ENCODE measurements around the gene OBSL1. TPM values are rescaled to one million over a fixed set of nuclear protein-coding genes. Genes with fewer than 3 reads are reported as not detected.

Gene OBSL1
- total and polyA plus RNA-seq, 2 of the 4 experiments (the other 2 are of a cell fraction): 21.5 to 51.2 TPM

- Histone ChIP-seq H4K5ac (ENCODE audit: low read depth, low read length) (no peak overlapping the region), H2AFZ (replicated peaks; ENCODE audit: low read length, poor library complexity) (peak overlapping the region; percentile 3), H3K23ac (ENCODE audit: low read depth, low read length) (no peak overlapping the region), H4K8ac (ENCODE audit: low read depth in 2 of 2, low read length in 2 of 2) (no peak overlapping the region), H2BK20ac (ENCODE audit: low read depth, low read length) (no peak overlapping the region), H3K4ac (ENCODE audit: low read depth, low read length) (no peak overlapping the region), H3K14ac (replicated peaks; ENCODE audit: low read depth, low read length) (no peak overlapping the region), H4K91ac (ENCODE audit: insufficient read depth, low read depth, low read length) (no peak overlapping the region), H3K9me3 (ENCODE audit: control insufficient read depth, insufficient read depth, low read length) (no peaks in the 10 kb centered on the region), H4K20me1 (ENCODE audit: insufficient read depth, low read length) (peaks cover 28% of the 10 kb centered on the region), H3K4me2 (ENCODE audit: low read depth, low read length) (no peak overlapping the region), H3K27me3 (ENCODE audit: control insufficient read depth, insufficient read depth, low read length) (no peaks in the 10 kb centered on the region), H2BK15ac (ENCODE audit: low read depth, low read length) (no peak overlapping the region), H3K79me1 (ENCODE audit: low read depth in 1 of 2, low read length in 2 of 2) (peaks cover 6 to 38% of the 10 kb centered on the region in 2 experiments; a peak in 3 of 4 replicates), H3K9ac (ENCODE audit: low read depth, low read length) (no peak overlapping the region), H3K36me3 (ENCODE audit: control insufficient read depth, insufficient read depth, low read length) (peaks cover 26% of the 10 kb centered on the region), H3K56ac (ENCODE audit: extremely low read depth, insufficient read depth, low read length) (no peak overlapping the region), H2AK5ac (ENCODE audit: low read depth, low read length) (no peak overlapping the region), H3K18ac (ENCODE audit: low read depth, low read length) (no peak overlapping the region), H3K4me1 (ENCODE audit: control insufficient read depth, insufficient read depth, low read length) (peaks cover 24% of the 10 kb centered on the region), H3K27ac (ENCODE audit: insufficient read depth, low read length) (no peak overlapping the region), H2BK120ac (ENCODE audit: low read depth, low read length) (no peak overlapping the region), H2BK5ac (ENCODE audit: low read depth, low read length, poor library complexity, severe bottlenecking) (no peak overlapping the region), H2AK9ac (replicated peaks; ENCODE audit: low read depth, low read length, poor library complexity) (no peak overlapping the region), H3K4me3 (ENCODE audit: insufficient read depth, low read depth, low read length) (no peak overlapping the region), H3K9me1 (ENCODE audit: insufficient read depth, low read length) (peaks cover 2% of the 10 kb centered on the region; the same call in 1 of the 2 replicates)
- no peak for TF ChIP-seq CHD1 (IDR thresholded peaks at IDR 0.05; ENCODE audit: low read depth, low read length)
- BruUV-seq (replicated peaks): no TSS peak
- ATAC-seq (ENCODE audit: low read depth) (no peak), DNase-seq (no peak)
- dilution Hi-C loops (cut with HindIII; ENCODE audit: low sequenced_read_pairs, unreplicated experiment): no loop called here
- in situ Hi-C loops (cut with MboI; ENCODE audit: low sequenced_read_pairs): no loop called here
- CTCF ChIA-PET: interaction anchor here (1.4 kb wide), 1 partner anchor 10 kb away, joined by 5 read pairs; no protein-coding TSS in a partner anchor
- POLR2A ChIA-PET (ENCODE audit: unreplicated experiment): no interaction called here
- intact Hi-C loops (cut with micrococcal nuclease): no loop called here
- WGBS, 2 experiments (ENCODE audit: extremely low coverage in 2 of 2, insufficient read length in 1 of 2): 91% methylated on average over 40 of the region's 46 CpGs; no CpG with 5 or more reads in 1 of the 2 experiments
Measured at GRCh38 chr2:219539926-219540678, 31.2 kb downstream of the OBSL1 start.
